Neuronal stem cell (in vitro differentiated cells): Measurements from ENCODE around the gene GALT.

Experiments used
- DNase-seq: peaks from one replicate; pipeline ENCODE4 v3.0.0-alpha.2; 2013; ENCODE audit warnings: low spot score
- H2AFZ ChIP-seq: one replicate; pipeline ENCODE4 v1.6.1; 2013; ENCODE audit warnings: mild to moderate bottlenecking, low read length, inconsistent platforms
- H2AK5ac ChIP-seq: 2 replicates; pipeline ENCODE4 v1.6.1; 2013; ENCODE audit warnings: low read depth, mild to moderate bottlenecking, inconsistent platforms, low read length, moderate library complexity, mixed read lengths
- H2BK120ac ChIP-seq: 2 replicates; pipeline ENCODE4 v1.6.1; 2013; ENCODE audit warnings: low read depth, mild to moderate bottlenecking, inconsistent platforms, low read length, moderate library complexity, mixed read lengths
- H2BK12ac ChIP-seq: one replicate; pipeline ENCODE4 v1.6.1; 2013; ENCODE audit warnings: low read length, inconsistent platforms
- H2BK15ac ChIP-seq: 2 replicates; pipeline ENCODE4 v1.6.1; 2013; ENCODE audit warnings: mild to moderate bottlenecking, low read length, inconsistent platforms, mixed read lengths
- H2BK5ac ChIP-seq: one replicate; pipeline ENCODE4 v1.6.1; 2013; ENCODE audit warnings: inconsistent platforms, mild to moderate bottlenecking, low read length, moderate library complexity
- H3K14ac ChIP-seq: one replicate; pipeline ENCODE4 v1.6.1; 2013; ENCODE audit warnings: low read length, inconsistent platforms
- H3K18ac ChIP-seq: 2 replicates; pipeline ENCODE4 v1.6.1; 2013; ENCODE audit warnings: low read length, inconsistent platforms
- H3K23ac ChIP-seq: 2 replicates; pipeline ENCODE4 v1.6.1; 2013; ENCODE audit warnings: low read depth, mild to moderate bottlenecking, mixed read lengths, low read length, inconsistent platforms; ENCODE audit not compliant: poor library complexity
- H3K27ac ChIP-seq: replicated peaks from 3 replicates; pipeline ENCODE4 v1.5.1; 2013; ENCODE audit warnings: low read length, inconsistent platforms
- H3K27me3 ChIP-seq, 3 experiments: 2 replicates each; pipeline ENCODE4 v1.6.1; 2013; ENCODE audit warnings: low read length in 3 of 3, mild to moderate bottlenecking in 2 of 3, inconsistent platforms in 1 of 3, low read depth in 1 of 3, mixed read lengths in 1 of 3, moderate library complexity in 1 of 3; ENCODE audit not compliant: control insufficient read depth in 3 of 3, insufficient read depth in 3 of 3
- H3K36me3 ChIP-seq, 2 donors: replicated peaks in 1 of 2; 2 replicates each; pipeline ENCODE4 v1.6.1; 2013; ENCODE audit warnings: low read length in 2 of 2; ENCODE audit not compliant: control insufficient read depth in 2 of 2, insufficient read depth in 2 of 2
- H3K4ac ChIP-seq: 2 replicates; pipeline ENCODE4 v1.6.1; 2013; ENCODE audit warnings: inconsistent platforms, mild to moderate bottlenecking, low read length, moderate library complexity
- H3K4me1 ChIP-seq, 2 donors: 1 replicate in 1 of 2; 2 replicates in 1 of 2; pipeline ENCODE4 v1.6.1; 2013; ENCODE audit warnings: low read length in 2 of 2, low read depth in 1 of 2; ENCODE audit not compliant: control insufficient read depth in 2 of 2, insufficient read depth in 1 of 2
- H3K4me2 ChIP-seq: one replicate; pipeline ENCODE4 v1.6.1; 2013; ENCODE audit warnings: mild to moderate bottlenecking, low read length, inconsistent platforms; ENCODE audit not compliant: insufficient read depth, poor library complexity, severe bottlenecking
- H3K4me3 ChIP-seq, 2 donors: 2 replicates each; pipeline ENCODE4 v1.5.1; 2013; ENCODE audit warnings: low read length in 2 of 2, mild to moderate bottlenecking in 2 of 2, inconsistent platforms in 1 of 2, moderate library complexity in 1 of 2
- H3K79me1 ChIP-seq: one replicate; pipeline ENCODE4 v1.6.1; 2013; ENCODE audit warnings: low read depth, mild to moderate bottlenecking, inconsistent platforms, low read length, moderate library complexity
- H3K9ac ChIP-seq: one replicate; pipeline ENCODE4 v1.6.1; 2013; ENCODE audit warnings: mild to moderate bottlenecking, low read depth, low read length, inconsistent platforms; ENCODE audit not compliant: poor library complexity
- H3K9me3 ChIP-seq, 2 donors: replicated peaks in 1 of 2; 2 replicates each; pipeline versions ENCODE3 to v1.6.1; 2013; ENCODE audit warnings: low read length in 2 of 2, mild to moderate bottlenecking in 2 of 2, inconsistent platforms in 1 of 2, low read depth in 1 of 2, mixed read lengths in 1 of 2, moderate library complexity in 1 of 2; ENCODE audit not compliant: control insufficient read depth in 2 of 2, insufficient read depth in 1 of 2
- H4K8ac ChIP-seq: one replicate; pipeline ENCODE4 v1.6.1; 2013; ENCODE audit warnings: low read depth, mild to moderate bottlenecking, inconsistent platforms, low read length, moderate library complexity
- H4K91ac ChIP-seq: one replicate; pipeline ENCODE4 v1.6.1; 2013; ENCODE audit warnings: low read length, low read depth, mild to moderate bottlenecking, inconsistent platforms; ENCODE audit not compliant: poor library complexity
- WGBS, 2 donors: extraction: QIAGEN DNeasy Blood & Tissue Kit; methylation state at CpG; one replicate each; pipeline ENCODE4 v1.1.7; 2013; ENCODE audit warnings: missing lambda C conversion rate in 2 of 2, mixed read lengths in 1 of 2; ENCODE audit not compliant: insufficient read length in 2 of 2, insufficient replicate concordance in 1 of 2; ENCODE audit errors: extremely low coverage in 2 of 2; 5-methylcytosine and 5-hydroxymethylcytosine counted together

Gene GALT

DNA sequence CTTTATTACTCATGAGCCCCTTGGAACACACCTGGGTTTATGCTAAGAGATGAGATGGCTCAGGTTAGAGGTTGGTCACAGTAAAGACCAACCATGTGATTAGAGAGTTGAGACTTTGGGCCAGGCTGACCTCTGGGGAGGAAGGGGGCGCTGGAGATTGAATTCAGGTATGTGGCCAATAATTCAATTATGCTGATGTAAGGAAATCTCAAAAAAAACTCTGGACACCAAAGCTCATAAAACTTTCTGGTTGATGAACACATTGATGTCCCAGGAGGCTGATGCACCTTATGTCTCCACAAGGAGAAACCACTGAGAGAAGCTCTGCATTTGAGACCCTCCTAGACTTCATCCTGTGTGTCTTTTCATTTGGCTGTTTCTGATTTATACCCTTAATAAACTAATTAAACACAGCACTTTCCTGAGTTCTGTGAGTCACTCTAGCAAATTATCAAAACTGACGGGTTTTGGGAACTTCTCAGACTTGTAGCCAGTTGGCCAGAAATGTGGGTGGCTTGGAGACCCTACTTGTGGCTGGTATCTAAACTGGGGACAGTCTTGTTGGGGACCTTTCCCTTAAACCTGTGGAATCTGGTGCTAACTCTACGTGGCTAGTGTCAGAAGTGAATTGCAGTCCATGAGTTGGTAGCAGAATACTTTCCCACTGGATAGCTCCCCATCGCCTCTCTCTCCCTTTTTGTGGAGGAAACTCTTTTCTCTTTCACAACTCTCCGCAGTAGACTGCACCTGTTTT lies 23.5 kb downstream of the GALT start:
- no peak for DNase-seq
- Histone ChIP-seq H2BK12ac (no peak overlapping the region), H3K18ac (no peak overlapping the region)

GRCh38 chr9:34671307-34671706 lies 24.8 kb downstream of the GALT start:
- no peak overlapping the region for H3K18ac ChIP-seq
- H2BK12ac ChIP-seq: no peak overlapping the region
- no peak overlapping the region for H2AK5ac ChIP-seq
- H2AFZ ChIP-seq: no peak overlapping the region
- no peak overlapping the region for H3K9ac ChIP-seq
- H3K4me2 ChIP-seq: no peak overlapping the region
- no CpG with 5 or more reads among the region's 1 CpG for WGBS, 2 donors
- no peak overlapping the region for H4K91ac ChIP-seq
- no peaks in the 10 kb centered on the region for H3K4me1 ChIP-seq
- H4K8ac ChIP-seq: no peak overlapping the region
- no peak overlapping the region for H2BK15ac ChIP-seq
- H3K23ac ChIP-seq: no peak overlapping the region
- H3K27me3 ChIP-seq: no peaks in the 10 kb centered on the region
- no peak overlapping the region for H2BK120ac ChIP-seq
- H3K4me3 ChIP-seq: no peak overlapping the region
- peaks cover 11 to 12% of the 10 kb centered on the region in 2 donors for H3K36me3 ChIP-seq
- peaks cover 8% of the 10 kb centered on the region for H3K79me1 ChIP-seq
- peaks cover 6 to 8% of the 10 kb centered on the region in 2 donors for H3K9me3 ChIP-seq
- H3K14ac ChIP-seq: no peak overlapping the region
- H3K4ac ChIP-seq: no peak overlapping the region
- H2BK5ac ChIP-seq: no peak overlapping the region
- no peak for DNase-seq
- H3K27ac ChIP-seq: no peak overlapping the region

More for the DNA sequence above, 23.5 kb downstream of the GALT start:
- no peaks in the 10 kb centered on the region for H3K27me3 ChIP-seq
- H3K9ac ChIP-seq: no peak overlapping the region
- no peak overlapping the region for H3K27ac ChIP-seq
- no peak overlapping the region for H2BK5ac ChIP-seq
- no peak overlapping the region for H2BK120ac ChIP-seq
- H2BK15ac ChIP-seq: no peak overlapping the region
- H2AK5ac ChIP-seq: no peak overlapping the region
- H4K8ac ChIP-seq: no peak overlapping the region
- H2AFZ ChIP-seq: no peak overlapping the region
- no peak overlapping the region for H3K23ac ChIP-seq
- no peak overlapping the region for H3K4ac ChIP-seq
- H3K4me1 ChIP-seq: peaks cover 0 to 1% of the 10 kb centered on the region in 2 donors
- H3K4me3 ChIP-seq: no peak overlapping the region
- no CpG with 5 or more reads among the region's 5 CpGs for WGBS, 2 donors
- H3K36me3 ChIP-seq: peaks cover 11 to 12% of the 10 kb centered on the region in 2 donors
- peaks cover 8% of the 10 kb centered on the region for H3K79me1 ChIP-seq
- H4K91ac ChIP-seq: no peak overlapping the region
- H3K4me2 ChIP-seq: no peak overlapping the region
- no peak overlapping the region for H3K14ac ChIP-seq
- peaks cover 6 to 8% of the 10 kb centered on the region in 2 donors for H3K9me3 ChIP-seq

- no peak for DNase-seq
- H3K4ac ChIP-seq: no peak overlapping the region
- H3K4me1 ChIP-seq: no peaks in the 10 kb centered on the region
- H3K36me3 ChIP-seq: peaks cover 0 to 3% of the 10 kb centered on the region in 2 donors
- no peak overlapping the region for H3K4me3 ChIP-seq
- WGBS, 2 donors: 89% methylated on average over 2 of the region's 3 CpGs; no CpG with 5 or more reads in 1 of the 2 donors
- H3K9ac ChIP-seq: no peak overlapping the region
- H4K91ac ChIP-seq: no peak overlapping the region
- no peak overlapping the region for H2BK5ac ChIP-seq
- no peak overlapping the region for H3K27ac ChIP-seq
- H4K8ac ChIP-seq: no peak overlapping the region
- no peak overlapping the region for H3K14ac ChIP-seq
- peaks cover 4 to 6% of the 10 kb centered on the region in 2 donors for H3K9me3 ChIP-seq
- no peak overlapping the region for H3K18ac ChIP-seq
- H3K4me2 ChIP-seq: no peak overlapping the region
- H2BK12ac ChIP-seq: no peak overlapping the region
- H2BK15ac ChIP-seq: no peak overlapping the region
- no peak overlapping the region for H3K23ac ChIP-seq
- H3K27me3 ChIP-seq: no peaks in the 10 kb centered on the region
- no peak overlapping the region for H2BK120ac ChIP-seq
- peaks cover 3% of the 10 kb centered on the region for H3K79me1 ChIP-seq
- H2AFZ ChIP-seq: no peak overlapping the region
- no peak overlapping the region for H2AK5ac ChIP-seq
Observed at GRCh38 chr9:34674440-34674839, 28.0 kb downstream of the GALT start.

GRCh38 chr9:34675048-34675714 lies 28.7 kb downstream of the GALT start:
- H4K8ac ChIP-seq: no peak overlapping the region
- peaks cover 0 to 2% of the 10 kb centered on the region in 2 donors for H3K36me3 ChIP-seq
- no peak overlapping the region for H2AK5ac ChIP-seq
- no peak overlapping the region for H4K91ac ChIP-seq
- no peak overlapping the region for H3K27ac ChIP-seq
- no peak overlapping the region for H2BK12ac ChIP-seq
- H3K4me2 ChIP-seq: no peak overlapping the region
- peak; percentile 71 for DNase-seq
- no peak overlapping the region for H2BK5ac ChIP-seq
- H2BK15ac ChIP-seq: no peak overlapping the region
- no peak overlapping the region for H2BK120ac ChIP-seq
- no peak overlapping the region for H3K9ac ChIP-seq
- peak overlapping the region; percentile 71 for H2AFZ ChIP-seq
- no peak overlapping the region for H3K23ac ChIP-seq
- H3K9me3 ChIP-seq: peaks cover 2 to 3% of the 10 kb centered on the region in 2 donors
- H3K4ac ChIP-seq: no peak overlapping the region
- WGBS, 2 donors: no CpG with 5 or more reads among the region's 10 CpGs
- peaks cover 2% of the 10 kb centered on the region for H3K79me1 ChIP-seq
- no peaks in the 10 kb centered on the region for H3K27me3 ChIP-seq
- no peak overlapping the region for H3K18ac ChIP-seq
- H3K4me1 ChIP-seq: no peaks in the 10 kb centered on the region
- H3K4me3 ChIP-seq: no peak overlapping the region
- H3K14ac ChIP-seq: no peak overlapping the region
